MM.1S (cell line): ENCODE results near the gene ZNF526.

Experiments used
- EZH2 ChIP-seq: fragments of 300-600 bp; sonication (generic); optimal IDR thresholded peaks from 2 replicates; pipeline ENCODE3; 2017; ENCODE audit warnings: low read depth, mild to moderate bottlenecking, antibody characterized with exemption, low read length, mixed read lengths
- EZH2phosphoT487 ChIP-seq: fragments of 300-600 bp; sonication (generic); IDR thresholded peaks from 2 replicates; pipeline ENCODE4 v1.6.1; 2018; ENCODE audit warnings: antibody characterized with exemption, low read length
- TF ChIP-seq, protein P1 (sequence below): fragments of 300-600 bp; sonication (generic); IDR thresholded peaks from 2 replicates; pipeline ENCODE4 v1.5.1; 2016; ENCODE audit warnings: antibody characterized with exemption, low read length, mixed read lengths

DNA sequence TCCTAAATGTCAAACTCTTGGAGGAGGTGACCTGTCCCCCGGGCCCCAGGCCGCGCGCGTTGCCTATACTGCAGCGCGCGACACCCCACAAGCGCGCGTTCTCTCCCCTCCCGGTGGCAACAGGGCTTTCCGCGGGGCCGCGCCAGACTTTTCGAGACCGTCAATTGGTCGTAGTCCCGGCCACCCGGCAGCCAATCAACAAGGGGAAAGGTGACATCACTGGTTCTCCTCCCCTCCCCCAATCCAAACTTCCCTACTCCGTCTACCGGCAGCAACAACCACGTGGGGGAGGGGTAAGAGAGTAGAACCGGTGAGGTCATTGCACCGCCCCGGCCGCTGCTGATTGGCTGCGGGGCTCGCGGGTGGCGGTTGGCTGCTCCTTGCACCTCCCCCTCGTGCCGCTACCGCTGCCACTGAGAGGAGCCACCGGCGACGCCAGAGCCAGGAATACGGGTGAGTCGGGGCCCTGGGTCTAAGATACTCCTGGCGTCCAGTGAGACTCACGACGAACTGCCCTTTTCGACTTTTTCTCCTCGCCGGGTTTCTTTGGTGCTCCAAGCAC, 48.1 kb downstream of the ZNF526 start:
- TF ChIP-seq, protein P1, sequence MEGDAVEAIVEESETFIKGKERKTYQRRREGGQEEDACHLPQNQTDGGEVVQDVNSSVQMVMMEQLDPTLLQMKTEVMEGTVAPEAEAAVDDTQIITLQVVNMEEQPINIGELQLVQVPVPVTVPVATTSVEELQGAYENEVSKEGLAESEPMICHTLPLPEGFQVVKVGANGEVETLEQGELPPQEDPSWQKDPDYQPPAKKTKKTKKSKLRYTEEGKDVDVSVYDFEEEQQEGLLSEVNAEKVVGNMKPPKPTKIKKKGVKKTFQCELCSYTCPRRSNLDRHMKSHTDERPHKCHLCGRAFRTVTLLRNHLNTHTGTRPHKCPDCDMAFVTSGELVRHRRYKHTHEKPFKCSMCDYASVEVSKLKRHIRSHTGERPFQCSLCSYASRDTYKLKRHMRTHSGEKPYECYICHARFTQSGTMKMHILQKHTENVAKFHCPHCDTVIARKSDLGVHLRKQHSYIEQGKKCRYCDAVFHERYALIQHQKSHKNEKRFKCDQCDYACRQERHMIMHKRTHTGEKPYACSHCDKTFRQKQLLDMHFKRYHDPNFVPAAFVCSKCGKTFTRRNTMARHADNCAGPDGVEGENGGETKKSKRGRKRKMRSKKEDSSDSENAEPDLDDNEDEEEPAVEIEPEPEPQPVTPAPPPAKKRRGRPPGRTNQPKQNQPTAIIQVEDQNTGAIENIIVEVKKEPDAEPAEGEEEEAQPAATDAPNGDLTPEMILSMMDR, result no peak
- TF ChIP-seq EZH2phosphoT487 (no peak), EZH2 (no peak)
